GM12864 (cell line): ENCODE measurements around the gene LTO1.

Experiments used
- DNase-seq: peaks from one replicate; pipeline ENCODE4 v3.0.0-alpha.2; 2011; ENCODE audit warnings: low read depth
- H3K4me3 ChIP-seq: 2 replicates; pipeline ENCODE4 v1.5.1; 2011; ENCODE audit warnings: mild to moderate bottlenecking, low read depth, low read length, control low read depth
- CTCF ChIP-seq: IDR thresholded peaks from 2 replicates; pipeline ENCODE4 v1.5.1; 2011; ENCODE audit warnings: low read depth, mild to moderate bottlenecking, moderate library complexity, low read length, control low read depth, inconsistent platforms; ENCODE audit errors: missing control alignments

Gene LTO1

DNA sequence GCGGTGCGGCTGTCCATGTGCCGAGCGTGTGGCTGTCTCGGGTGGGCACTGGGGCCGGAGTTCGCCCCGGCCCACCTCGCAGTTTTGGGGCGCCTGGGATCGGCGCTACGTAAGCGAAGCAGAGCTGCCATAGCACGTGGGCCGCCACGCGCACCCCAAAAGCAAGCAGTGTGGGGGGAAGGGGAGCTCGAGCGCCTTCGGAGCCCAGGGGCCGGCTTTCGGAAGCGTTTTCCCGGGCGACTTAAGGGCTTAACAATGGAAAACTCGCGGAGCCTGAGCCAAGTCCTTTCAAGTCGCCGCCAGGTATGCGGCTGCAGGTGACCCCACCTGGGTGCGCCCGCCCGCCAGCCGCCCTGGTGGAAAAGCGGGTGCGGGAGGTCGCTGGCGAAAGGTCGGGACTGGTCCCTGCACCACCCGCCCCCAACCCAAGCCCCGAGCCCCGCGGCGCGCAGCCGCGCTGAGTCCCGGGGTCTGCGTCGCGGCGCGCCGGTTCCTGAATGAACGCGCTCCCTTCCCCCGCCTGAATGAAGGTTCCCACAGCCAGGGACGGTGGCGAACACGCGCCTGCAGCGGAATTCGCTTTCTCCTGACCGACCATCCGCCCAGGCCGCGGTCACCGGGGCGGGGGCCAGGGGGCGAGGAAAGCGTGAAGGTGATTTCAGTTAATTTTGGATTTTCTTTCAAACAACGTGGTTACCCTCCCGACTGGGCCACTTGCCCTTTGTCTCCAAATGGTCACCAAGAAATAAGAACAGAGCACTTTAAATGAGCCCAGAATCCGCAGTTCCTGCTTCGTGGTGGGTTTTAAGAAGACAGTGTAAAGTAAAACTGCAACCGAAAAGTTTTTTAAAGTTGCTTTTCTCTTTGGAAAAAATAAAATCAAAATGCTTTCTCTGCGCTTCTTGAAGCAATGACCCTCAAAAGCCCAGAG is 36.9 kb downstream of the LTO1 start:
- H3K4me3 ChIP-seq = no peak overlapping the region; the same call in 1 of the 2 replicates
- TF ChIP-seq CTCF = no peak
- DNase-seq = no peak

DNA sequence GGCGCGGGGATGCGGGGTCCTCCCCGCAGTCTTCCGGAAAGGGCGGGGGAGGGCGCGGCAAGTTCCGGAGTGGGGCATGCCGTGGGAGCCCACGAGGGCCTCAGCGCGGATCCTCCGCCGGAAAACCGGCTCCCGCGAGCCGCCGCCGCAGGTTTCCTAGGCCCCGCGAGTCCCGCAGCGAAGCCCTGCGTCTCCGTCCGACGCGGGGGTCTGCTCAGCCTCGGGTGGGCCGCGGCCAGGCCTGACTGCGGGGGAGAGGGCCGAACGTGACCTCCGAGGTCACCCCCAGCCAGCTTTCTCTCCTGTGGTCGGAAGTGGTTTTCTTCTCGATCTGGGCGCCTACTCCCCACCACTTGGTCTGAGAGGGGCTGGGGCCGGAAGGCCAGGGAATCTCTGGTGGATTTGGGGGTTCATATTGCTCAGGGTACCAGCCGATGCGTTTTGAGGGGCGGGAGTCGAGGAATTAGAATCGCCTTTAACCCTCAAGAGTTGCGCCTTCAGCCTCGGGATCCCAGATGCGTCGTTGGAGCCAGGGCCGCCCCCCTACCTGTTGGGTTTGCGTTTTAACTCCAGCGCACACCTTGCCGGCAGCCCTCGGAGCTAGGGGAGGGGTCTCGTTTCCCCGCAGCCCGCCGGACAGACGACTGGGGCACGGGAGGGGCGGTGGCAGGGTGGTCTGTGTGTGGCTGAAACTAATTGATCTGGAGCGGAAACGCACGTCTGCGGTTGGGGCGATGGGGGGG is 37.8 kb downstream of the LTO1 start:
- H3K4me3 ChIP-seq = no peak overlapping the region
- DNase-seq = no peak
- no peak for TF ChIP-seq CTCF

DNA sequence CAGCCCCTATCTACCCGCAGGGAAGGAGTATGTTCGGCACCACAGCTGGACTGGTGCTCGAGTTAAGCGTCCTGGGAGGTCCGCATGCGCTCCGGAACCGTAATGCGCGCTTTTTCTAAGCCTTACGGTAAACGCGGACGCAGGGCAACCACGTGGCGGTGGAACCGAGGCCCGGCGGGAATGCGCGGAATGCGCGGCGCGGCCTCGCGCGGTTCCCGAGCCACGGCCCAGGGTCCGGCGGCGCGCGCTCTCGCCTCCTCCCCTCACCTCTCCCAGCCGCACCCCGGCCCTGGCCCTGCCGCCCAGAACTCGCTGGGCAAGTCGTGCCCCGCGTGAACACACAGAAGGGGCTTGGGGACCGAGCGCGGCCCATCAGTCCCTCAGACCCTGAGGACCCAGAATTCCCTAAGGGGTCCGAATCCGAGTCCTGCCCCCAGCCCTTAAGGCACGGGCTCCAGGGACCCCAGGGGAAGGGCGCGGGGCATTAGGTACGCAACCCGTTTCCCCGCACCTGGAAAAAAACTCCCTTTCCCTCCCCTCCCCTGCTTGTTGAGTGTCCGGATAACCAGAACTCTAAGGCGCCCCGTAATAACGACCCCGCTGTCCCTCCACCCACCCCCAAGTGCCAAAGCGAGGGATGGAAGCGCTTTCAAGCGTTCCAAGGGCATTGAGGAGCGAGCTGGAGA is 38.5 kb downstream of the LTO1 start:
- H3K4me3 ChIP-seq = no peak overlapping the region
- no peak for TF ChIP-seq CTCF
- DNase-seq = no peak

DNA sequence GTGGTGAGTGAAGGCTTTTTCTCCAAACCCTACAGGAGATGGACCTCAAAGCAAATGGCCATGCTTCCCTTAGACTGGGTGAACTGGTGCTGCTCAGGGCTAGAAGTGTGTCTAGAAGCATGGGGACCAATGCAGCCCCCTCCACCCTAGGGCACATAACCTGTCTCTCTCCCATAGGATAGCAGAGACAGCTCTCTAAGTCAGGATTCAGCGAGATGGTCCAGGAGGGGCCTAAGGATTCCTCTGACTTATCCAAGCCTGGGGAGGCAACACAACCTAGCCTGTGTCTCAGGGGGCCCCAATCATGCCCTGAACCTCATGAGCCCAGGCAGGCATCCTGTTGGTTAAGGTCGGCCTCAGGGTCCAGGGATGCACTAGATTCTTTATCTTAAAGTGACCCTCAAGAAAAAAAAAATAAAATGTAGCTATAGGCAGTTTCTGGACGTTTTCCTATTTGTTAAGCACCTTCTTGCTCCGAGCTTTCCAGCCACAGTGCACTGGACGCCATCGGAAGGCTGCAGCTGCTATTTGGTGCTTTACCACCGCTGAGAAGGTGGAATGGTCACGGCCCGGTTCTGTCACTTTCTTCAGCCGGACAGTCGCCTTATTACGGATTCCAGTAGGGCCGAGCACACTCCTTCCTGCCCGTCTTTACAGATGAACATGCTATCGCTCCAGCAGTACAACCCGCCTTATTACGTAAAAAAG is 39.2 kb downstream of the LTO1 start:
- TF ChIP-seq CTCF = no peak
- H3K4me3 ChIP-seq = no peak overlapping the region
- no peak for DNase-seq

DNA sequence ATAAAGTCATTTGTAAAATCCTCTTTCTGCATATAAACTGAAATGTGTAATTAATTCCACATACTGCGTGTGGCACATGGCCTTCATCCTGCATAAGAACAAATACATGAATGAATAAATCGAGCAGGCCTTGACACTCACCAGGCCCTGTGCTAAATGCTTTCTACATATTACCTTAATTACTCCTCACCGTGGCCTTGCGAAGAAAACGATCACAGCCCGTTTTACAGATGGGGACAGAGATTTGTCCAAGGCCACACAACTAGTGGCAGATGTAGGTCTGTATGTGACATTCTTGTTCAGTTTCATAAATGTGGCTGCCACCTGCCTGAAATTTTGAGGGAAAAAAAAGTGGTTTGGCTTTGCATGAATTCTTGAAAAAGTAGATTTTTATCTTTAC is 40.0 kb downstream of the LTO1 start:
- H3K4me3 ChIP-seq = no peak overlapping the region
- no peak for DNase-seq
- no peak for TF ChIP-seq CTCF

- no peak overlapping the region for H3K4me3 ChIP-seq
- TF ChIP-seq CTCF = no peak
Measured at GRCh38 chr11:69634590-69634989, 40.6 kb downstream of the LTO1 start.

More at GRCh38 chr11:69634590-69634989, 40.6 kb downstream of the LTO1 start:
- no peak for DNase-seq
